Neural crest cell (in vitro differentiated cells): ENCODE data around the gene ITGB7. TPM values are rescaled to one million over a fixed set of nuclear protein-coding genes. Genes with fewer than 3 reads are reported as not detected.
"Not testable (repeated sequence)": the region's sequence is repeated elsewhere in the genome, so short reads cannot be mapped to it uniquely, and the experiment has no call there.

Experiments
- DNase-seq: peaks from one replicate; pipeline ENCODE4 v3.0.0; 2021; ENCODE audit warnings: low read depth, mixed read lengths, low spot score
- H3K27ac Mint-ChIP-seq: one replicate; pipeline ENCODE4 v1.8.0; 2021; ENCODE audit warnings: mild to moderate bottlenecking, mixed read lengths; ENCODE audit not compliant: unreplicated experiment
- H3K27me3 Mint-ChIP-seq: 2 replicates; pipeline ENCODE4 v1.8.0; 2021; ENCODE audit warnings: low read depth, mild to moderate bottlenecking, mixed read lengths
- H3K36me3 Mint-ChIP-seq: 2 replicates; pipeline ENCODE4 v1.8.0; 2021; ENCODE audit warnings: low read depth, mild to moderate bottlenecking, mixed read lengths
- H3K4me1 Mint-ChIP-seq: 2 replicates; pipeline ENCODE4 v1.8.0; 2021; ENCODE audit warnings: mixed read lengths
- H3K4me3 Mint-ChIP-seq: one replicate; pipeline ENCODE4 v1.8.0; 2021; ENCODE audit warnings: mild to moderate bottlenecking, mixed read lengths
- H3K9me3 Mint-ChIP-seq: 2 replicates; pipeline ENCODE4 v1.8.0; 2021; ENCODE audit warnings: mixed read lengths
- total RNA-seq: library from RNA; stranded (reverse); gene quantifications from 2 replicates; pipeline ENCODE4 v1.2.1, GENCODE V29; 2021
- TF ChIP-seq, protein P1 (sequence below): fragments of 200-600 bp; sonication (generic); conservative IDR thresholded peaks from 2 replicates; pipeline ENCODE4 v1.5.0; 2021; ENCODE audit warnings: antibody characterized with exemption, mild to moderate bottlenecking

The ITGB7 gene
- total RNA-seq, 1 donor from 2014 or later, result not detected

DNA sequence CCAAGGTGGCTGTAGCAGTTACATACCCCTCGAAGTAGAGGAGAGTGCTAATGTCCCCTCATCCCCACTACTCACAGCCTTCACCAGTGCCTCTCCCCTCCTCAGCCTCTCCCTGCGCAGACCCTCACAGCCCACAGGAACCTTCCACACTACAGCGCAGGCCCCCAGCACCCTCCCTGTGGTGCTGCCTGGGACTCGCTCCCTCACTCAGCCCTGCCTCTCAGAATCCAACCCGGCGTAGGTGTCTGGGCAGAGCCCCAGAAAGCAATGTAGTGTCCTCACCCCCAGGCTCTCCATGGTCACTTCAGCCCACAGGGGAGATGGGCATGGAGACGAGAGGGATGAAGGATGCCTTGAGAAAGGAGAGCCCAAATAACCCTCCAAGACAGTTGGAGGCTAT is 37.4 kb downstream of the ITGB7 start:
- DNase-seq, result no peak
- TF ChIP-seq, protein P1, sequence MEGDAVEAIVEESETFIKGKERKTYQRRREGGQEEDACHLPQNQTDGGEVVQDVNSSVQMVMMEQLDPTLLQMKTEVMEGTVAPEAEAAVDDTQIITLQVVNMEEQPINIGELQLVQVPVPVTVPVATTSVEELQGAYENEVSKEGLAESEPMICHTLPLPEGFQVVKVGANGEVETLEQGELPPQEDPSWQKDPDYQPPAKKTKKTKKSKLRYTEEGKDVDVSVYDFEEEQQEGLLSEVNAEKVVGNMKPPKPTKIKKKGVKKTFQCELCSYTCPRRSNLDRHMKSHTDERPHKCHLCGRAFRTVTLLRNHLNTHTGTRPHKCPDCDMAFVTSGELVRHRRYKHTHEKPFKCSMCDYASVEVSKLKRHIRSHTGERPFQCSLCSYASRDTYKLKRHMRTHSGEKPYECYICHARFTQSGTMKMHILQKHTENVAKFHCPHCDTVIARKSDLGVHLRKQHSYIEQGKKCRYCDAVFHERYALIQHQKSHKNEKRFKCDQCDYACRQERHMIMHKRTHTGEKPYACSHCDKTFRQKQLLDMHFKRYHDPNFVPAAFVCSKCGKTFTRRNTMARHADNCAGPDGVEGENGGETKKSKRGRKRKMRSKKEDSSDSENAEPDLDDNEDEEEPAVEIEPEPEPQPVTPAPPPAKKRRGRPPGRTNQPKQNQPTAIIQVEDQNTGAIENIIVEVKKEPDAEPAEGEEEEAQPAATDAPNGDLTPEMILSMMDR, result no peak
- no peaks in the 10 kb centered on the region for H3K4me1 Mint-ChIP-seq
- no peaks in the 10 kb centered on the region for H3K27me3 Mint-ChIP-seq
- no peaks in the 10 kb centered on the region for H3K36me3 Mint-ChIP-seq
- H3K4me3 Mint-ChIP-seq, result no peak overlapping the region
- H3K27ac Mint-ChIP-seq, result no peak overlapping the region
- H3K9me3 Mint-ChIP-seq, result no peaks in the 10 kb centered on the region

DNA sequence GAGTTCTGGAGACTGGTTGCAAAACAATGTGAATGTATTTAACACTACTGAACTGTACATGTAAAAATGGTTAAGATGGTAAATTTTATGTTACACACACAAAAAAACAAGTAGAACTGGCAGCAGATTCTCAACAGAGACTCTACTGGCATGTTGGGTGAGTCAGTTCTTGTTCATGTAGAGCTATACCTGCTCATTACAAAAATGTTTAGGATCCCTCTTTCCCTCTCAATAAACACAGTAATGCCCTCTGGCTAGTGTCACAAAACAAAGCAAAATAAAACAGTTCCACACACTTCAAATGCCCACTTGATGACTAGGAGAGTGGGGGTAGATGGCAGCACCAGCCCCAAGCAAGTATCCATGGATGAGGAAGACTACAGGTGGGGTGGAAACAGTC is 40.2 kb downstream of the ITGB7 start:
- Mint-ChIP-seq H3K27me3 (no peaks in the 10 kb centered on the region), H3K4me3 (no peak overlapping the region), H3K9me3 (no peaks in the 10 kb centered on the region), H3K36me3 (no peaks in the 10 kb centered on the region), H3K4me1 (no peaks in the 10 kb centered on the region), H3K27ac (no peak overlapping the region)
- DNase-seq, result no peak
- TF ChIP-seq, protein P1, result no peak

DNA sequence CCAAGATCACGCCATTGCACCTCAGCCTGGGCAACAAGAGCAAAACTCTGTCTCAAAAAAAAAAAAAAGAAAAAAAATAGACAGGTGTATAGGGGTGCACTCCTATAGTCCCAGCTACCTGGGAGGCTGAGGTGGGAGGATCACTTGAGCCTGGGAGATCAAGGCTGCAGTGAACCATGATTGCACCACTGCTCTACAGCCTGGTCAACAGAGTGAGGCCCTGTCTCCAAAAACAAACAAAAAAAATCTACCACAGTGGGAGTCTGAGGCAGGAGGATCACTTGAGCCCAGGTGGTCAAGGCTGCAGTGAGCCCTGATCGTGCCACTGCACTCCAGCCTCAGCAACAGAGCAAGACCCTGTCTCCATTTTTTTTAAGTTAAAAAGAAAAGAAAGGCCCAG is 44.0 kb downstream of the ITGB7 start:
- H3K36me3 Mint-ChIP-seq, H3K9me3 Mint-ChIP-seq, H3K4me1 Mint-ChIP-seq, H3K4me3 Mint-ChIP-seq, H3K27ac Mint-ChIP-seq, DNase-seq, H3K27me3 Mint-ChIP-seq: not testable (repeated sequence)

DNA sequence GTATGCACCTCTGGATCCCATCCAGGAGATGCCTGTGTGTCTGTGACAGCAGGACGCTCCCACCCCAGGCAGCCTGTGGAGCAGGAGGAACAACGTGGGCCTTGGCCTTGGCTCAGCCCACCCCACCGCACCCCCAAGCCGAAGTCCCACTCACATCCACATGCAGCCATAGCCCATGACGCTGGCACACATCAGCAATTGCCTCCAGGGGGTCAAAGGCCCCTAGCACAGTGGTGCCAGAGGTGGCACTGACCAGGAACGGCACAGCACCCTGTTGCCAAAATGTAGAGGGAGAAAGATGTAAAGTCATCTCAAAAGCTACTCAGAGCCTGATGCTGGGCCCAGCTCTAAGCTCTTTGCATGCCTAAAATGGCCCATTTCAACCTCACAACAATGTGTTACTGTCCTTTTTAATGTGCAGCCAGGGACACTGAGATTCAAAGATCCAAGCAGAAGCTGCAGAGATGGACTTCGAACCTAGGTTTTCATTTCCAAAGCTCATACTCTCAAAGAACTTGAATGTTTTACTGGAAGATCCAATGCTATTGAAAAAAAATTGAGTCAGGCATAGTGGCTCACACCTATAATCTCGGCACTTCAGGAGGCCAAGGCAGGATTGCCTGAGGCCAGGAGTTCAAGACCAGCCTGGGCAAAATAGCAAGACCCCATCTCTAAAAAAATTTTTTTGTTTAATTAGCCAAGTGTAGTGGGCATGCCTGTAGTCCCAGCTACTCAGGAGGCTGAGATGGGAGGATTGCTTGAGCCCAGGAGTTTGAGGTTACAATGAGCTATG is 45.7 kb downstream of the ITGB7 start:
- H3K9me3 Mint-ChIP-seq, result no peaks in the 10 kb centered on the region
- H3K36me3 Mint-ChIP-seq, result no peaks in the 10 kb centered on the region
- no peak for DNase-seq
- H3K4me3 Mint-ChIP-seq, result no peak overlapping the region
- H3K27me3 Mint-ChIP-seq, result no peaks in the 10 kb centered on the region
- H3K27ac Mint-ChIP-seq, result no peak overlapping the region
- TF ChIP-seq, protein P1, result no peak
- peaks cover 6% of the 10 kb centered on the region for H3K4me1 Mint-ChIP-seq

DNA sequence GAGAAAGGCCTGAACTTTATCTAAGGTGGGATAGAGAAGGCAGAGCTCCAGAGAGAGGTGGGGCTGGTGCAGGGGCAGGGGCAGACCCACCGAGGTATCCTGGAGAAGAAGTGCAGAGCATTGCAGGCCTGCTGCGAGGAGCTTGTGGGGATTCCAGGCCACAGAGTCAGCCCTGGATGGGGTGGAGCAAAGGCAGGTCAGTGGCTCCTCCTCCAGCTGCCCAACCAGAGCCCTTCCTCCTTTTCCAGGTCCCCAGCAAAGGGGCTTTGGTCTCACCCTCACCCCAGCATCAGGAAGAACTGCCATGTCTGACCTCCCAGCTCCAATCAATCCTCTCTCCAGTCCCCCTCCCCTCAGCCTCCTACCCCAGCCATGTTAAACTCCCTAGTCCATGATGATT is 46.4 kb downstream of the ITGB7 start:
- TF ChIP-seq, protein P1, result no peak
- DNase-seq, result no peak

DNA sequence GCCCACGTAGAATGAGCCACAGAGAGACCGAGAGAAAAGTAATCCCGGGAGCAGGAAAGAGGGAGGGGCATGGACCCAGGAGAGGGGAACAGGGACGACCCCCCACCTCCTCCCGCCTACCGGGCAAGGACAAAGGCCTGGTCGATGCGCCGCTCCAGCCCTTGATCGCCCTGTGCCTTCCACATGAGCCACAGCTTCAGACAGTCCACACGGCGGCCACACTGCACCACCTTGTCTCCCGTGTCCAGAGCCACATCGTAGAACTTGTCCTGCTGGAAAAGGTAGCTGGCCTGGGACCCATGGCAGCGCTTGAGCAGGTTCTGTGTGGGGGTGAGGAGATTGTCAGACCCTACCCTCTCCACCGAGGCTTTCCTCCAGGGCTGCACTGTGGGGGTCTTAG is 47.1 kb downstream of the ITGB7 start:
- Mint-ChIP-seq H3K9me3 (no peaks in the 10 kb centered on the region), H3K4me3 (no peak overlapping the region), H3K27me3 (no peaks in the 10 kb centered on the region), H3K4me1 (peaks cover 6% of the 10 kb centered on the region), H3K36me3 (no peaks in the 10 kb centered on the region), H3K27ac (no peak overlapping the region)
- DNase-seq, result no peak
- TF ChIP-seq, protein P1, result no peak

More for the DNA sequence above, 46.4 kb downstream of the ITGB7 start:
- H3K4me3 Mint-ChIP-seq, result no peak overlapping the region
- H3K27ac Mint-ChIP-seq, result no peak overlapping the region
- H3K9me3 Mint-ChIP-seq, result no peaks in the 10 kb centered on the region
- H3K27me3 Mint-ChIP-seq, result no peaks in the 10 kb centered on the region
- peaks cover 6% of the 10 kb centered on the region for H3K4me1 Mint-ChIP-seq
- H3K36me3 Mint-ChIP-seq, result no peaks in the 10 kb centered on the region
